IMR-90 (cell line): ENCODE measurements around the gene GTF3C1. TPM values are rescaled to one million over a fixed set of nuclear protein-coding genes. Genes with fewer than 3 reads are reported as not detected.

Experiments used
- ATAC-seq: fragments of 200-7000 bp; cut with Tn5 transposase; 2 replicates; pipeline ENCODE4 v1.9.1; 2020; ENCODE audit warnings: low read depth, mild to moderate bottlenecking, moderate library complexity
- BruUV-seq: library from RNA; stranded (reverse); fragments of 400-500 nt; replicated peaks from 2 replicates; lab custom pipeline; 2021; lab: Mats Ljungman, UMichigan
- CTCF ChIA-PET: fragments of 300-600 bp; formaldehyde crosslinking; extraction: SDS; loops from one replicate; lab custom pipeline; 2021; ENCODE audit warnings: antibody characterized with exemption; lab: Yijun Ruan, JAX
- POLR2A ChIA-PET: fragments of 300-600 bp; sonication (Branson Sonifier 250); formaldehyde crosslinking; loops from one replicate; lab custom pipeline; 2022; ENCODE audit warnings: antibody characterized with exemption; ENCODE audit not compliant: unreplicated experiment; lab: Charles Lee
- DNase-seq: peaks from one replicate; pipeline ENCODE4 v3.0.0; 2013
- H2AFZ ChIP-seq: replicated peaks from 2 replicates; pipeline ENCODE3; 2013; ENCODE audit warnings: low read length, mild to moderate bottlenecking; ENCODE audit not compliant: poor library complexity
- H2AK5ac ChIP-seq: 2 replicates; pipeline ENCODE4 v1.6.1; 2013; ENCODE audit warnings: low read depth, low read length, inconsistent platforms
- H2AK9ac ChIP-seq: replicated peaks from 2 replicates; pipeline ENCODE3; 2013; ENCODE audit warnings: mild to moderate bottlenecking, low read depth, low read length, moderate library complexity; ENCODE audit not compliant: poor library complexity
- H2BK120ac ChIP-seq: 2 replicates; pipeline ENCODE4 v1.6.1; 2013; ENCODE audit warnings: low read depth, low read length, inconsistent platforms
- H2BK15ac ChIP-seq: 3 replicates; pipeline ENCODE4 v1.6.1; 2013; ENCODE audit warnings: low read depth, low read length, inconsistent platforms
- H2BK20ac ChIP-seq: 2 replicates; pipeline ENCODE4 v1.6.1; 2013; ENCODE audit warnings: low read depth, mild to moderate bottlenecking, inconsistent platforms, low read length, moderate library complexity
- H2BK5ac ChIP-seq: 2 replicates; pipeline ENCODE4 v1.6.1; 2013; ENCODE audit warnings: mild to moderate bottlenecking, low read depth, low read length, inconsistent platforms; ENCODE audit not compliant: poor library complexity, severe bottlenecking
- H3K14ac ChIP-seq: replicated peaks from 2 replicates; pipeline ENCODE4 v1.6.1; 2013; ENCODE audit warnings: low read depth, low read length, inconsistent platforms
- H3K18ac ChIP-seq: 2 replicates; pipeline ENCODE4 v1.6.1; 2013; ENCODE audit warnings: low read depth, low read length, control low read depth
- H3K23ac ChIP-seq: 2 replicates; pipeline ENCODE4 v1.6.1; 2013; ENCODE audit warnings: low read depth, low read length, inconsistent platforms
- H3K27ac ChIP-seq: 2 replicates; pipeline ENCODE4 v1.5.1; 2013; ENCODE audit warnings: mild to moderate bottlenecking, control low read depth, low read length; ENCODE audit not compliant: insufficient read depth
- H3K27me3 ChIP-seq: 2 replicates; pipeline ENCODE4 v1.6.1; 2013; ENCODE audit warnings: low read length; ENCODE audit not compliant: control insufficient read depth, insufficient read depth
- H3K36me3 ChIP-seq: 2 replicates; pipeline ENCODE4 v1.6.1; 2013; ENCODE audit warnings: low read length, mixed read lengths; ENCODE audit not compliant: control insufficient read depth, insufficient read depth
- H3K4ac ChIP-seq: 2 replicates; pipeline ENCODE4 v1.6.1; 2013; ENCODE audit warnings: low read depth, low read length, inconsistent platforms
- H3K4me1 ChIP-seq: 2 replicates; pipeline ENCODE4 v1.6.1; 2013; ENCODE audit warnings: low read length, mixed read lengths; ENCODE audit not compliant: control insufficient read depth, insufficient read depth
- H3K4me2 ChIP-seq: 2 replicates; pipeline ENCODE4 v1.6.1; 2013; ENCODE audit warnings: low read depth, mild to moderate bottlenecking, control low read depth, low read length, moderate library complexity
- H3K4me3 ChIP-seq: 2 replicates; pipeline ENCODE4 v1.5.1; 2013; ENCODE audit warnings: low read depth, mild to moderate bottlenecking, control low read depth, low read length, moderate library complexity; ENCODE audit not compliant: insufficient read depth
- H3K56ac ChIP-seq: 2 replicates; pipeline ENCODE4 v1.6.1; 2013; ENCODE audit warnings: low read length, inconsistent platforms; ENCODE audit not compliant: insufficient read depth; ENCODE audit errors: extremely low read depth
- H3K79me1 ChIP-seq, 2 experiments: 2 replicates each; pipeline ENCODE4 v1.6.1; 2013; ENCODE audit warnings: low read length in 2 of 2, inconsistent platforms in 1 of 2, low read depth in 1 of 2
- H3K9ac ChIP-seq: 2 replicates; pipeline ENCODE4 v1.6.1; 2013; ENCODE audit warnings: low read depth, low read length, control low read depth
- H3K9me1 ChIP-seq: 2 replicates; pipeline ENCODE4 v1.6.1; 2013; ENCODE audit warnings: low read length, inconsistent platforms; ENCODE audit not compliant: insufficient read depth
- H3K9me3 ChIP-seq: 2 replicates; pipeline ENCODE4 v1.6.1; 2013; ENCODE audit warnings: low read length; ENCODE audit not compliant: control insufficient read depth, insufficient read depth
- H4K20me1 ChIP-seq: 2 replicates; pipeline ENCODE4 v1.6.1; 2013; ENCODE audit warnings: low read length, inconsistent platforms; ENCODE audit not compliant: insufficient read depth
- H4K5ac ChIP-seq: 2 replicates; pipeline ENCODE4 v1.6.1; 2013; ENCODE audit warnings: mild to moderate bottlenecking, low read depth, low read length, control low read depth
- H4K8ac ChIP-seq, 2 experiments: 2 replicates each; pipeline ENCODE4 v1.6.1; 2013; ENCODE audit warnings: low read depth in 2 of 2, low read length in 2 of 2, control low read depth in 1 of 2, inconsistent platforms in 1 of 2
- H4K91ac ChIP-seq: 2 replicates; pipeline ENCODE4 v1.6.1; 2013; ENCODE audit warnings: low read depth, low read length, inconsistent platforms; ENCODE audit not compliant: insufficient read depth
- BHLHE40 ChIP-seq: fragments of 150-350 bp; IDR thresholded peaks from 2 replicates; pipeline ENCODE4 v1.6.1; 2016; ENCODE audit warnings: mild to moderate bottlenecking, low read depth, low read length
- CEBPB ChIP-seq: IDR thresholded peaks from 2 replicates; pipeline ENCODE4 v1.6.1; 2012; ENCODE audit warnings: low read depth, low read length, improper control_type of control experiment
- CHD1 ChIP-seq: IDR thresholded peaks from 2 replicates; pipeline ENCODE4 v1.6.1; 2012; ENCODE audit warnings: low read depth, low read length, improper control_type of control experiment
- CTCF ChIP-seq: conservative IDR thresholded peaks from 2 replicates; pipeline ENCODE4 v1.5.1; 2012; ENCODE audit warnings: mild to moderate bottlenecking, low read depth, low read length, improper control_type of control experiment
- ELK1 ChIP-seq: fragments of 150-350 bp; IDR thresholded peaks from 2 replicates; pipeline ENCODE4 v1.6.1; 2016; ENCODE audit warnings: low read depth, mild to moderate bottlenecking, low read length, moderate library complexity, borderline replicate concordance
- FOS ChIP-seq: fragments of 150-350 bp; IDR thresholded peaks from 2 replicates; pipeline ENCODE4 v1.6.1; 2016; ENCODE audit warnings: low read depth, low read length
- MAFK ChIP-seq: IDR thresholded peaks from 2 replicates; pipeline ENCODE4 v1.6.1; 2012; ENCODE audit warnings: low read depth, low read length, improper control_type of control experiment
- MAZ ChIP-seq: IDR thresholded peaks from 2 replicates; pipeline ENCODE4 v1.6.1; 2012; ENCODE audit warnings: low read depth, mild to moderate bottlenecking, low read length, improper control_type of control experiment, moderate library complexity, borderline replicate concordance
- MXI1 ChIP-seq: IDR thresholded peaks from 2 replicates; pipeline ENCODE4 v1.6.1; 2012; ENCODE audit warnings: low read depth, mild to moderate bottlenecking, low read length, moderate library complexity, borderline replicate concordance
- NFE2L2 ChIP-seq: fragments of 150-350 bp; IDR thresholded peaks from 2 replicates; pipeline ENCODE4 v1.6.1; 2016; ENCODE audit warnings: low read depth, mild to moderate bottlenecking, low read length
- POLR2A ChIP-seq: IDR thresholded peaks from 2 replicates; pipeline ENCODE4 v1.6.1; 2012; ENCODE audit warnings: mild to moderate bottlenecking, low read depth, low read length
- RAD21 ChIP-seq: IDR thresholded peaks from 2 replicates; pipeline ENCODE4 v1.6.1; 2012; ENCODE audit warnings: low read length, improper control_type of control experiment
- RCOR1 ChIP-seq: IDR thresholded peaks from 2 replicates; pipeline ENCODE4 v1.6.1; 2012; ENCODE audit warnings: mild to moderate bottlenecking, low read length, improper control_type of control experiment; ENCODE audit not compliant: insufficient replicate concordance
- RFX5 ChIP-seq: IDR thresholded peaks from 2 replicates; pipeline ENCODE4 v1.8.0; 2012; ENCODE audit warnings: low read depth, mild to moderate bottlenecking, low read length, moderate library complexity
- SMC3 ChIP-seq: fragments of 150-350 bp; IDR thresholded peaks from 2 replicates; pipeline ENCODE4 v1.6.1; 2016; ENCODE audit warnings: low read depth, mild to moderate bottlenecking, antibody characterized with exemption, low read length, moderate library complexity
- USF2 ChIP-seq: fragments of 150-350 bp; IDR thresholded peaks from 2 replicates; pipeline ENCODE4 v1.6.1; 2017; ENCODE audit warnings: mild to moderate bottlenecking, antibody characterized with exemption, low read length, low read depth
- WGBS, 2 experiments: methylation state at CpG; one replicate each; pipeline versions ENCODE4 v1.1.5 to v1.1.7; 2013; ENCODE audit warnings: missing lambda C conversion rate in 2 of 2; ENCODE audit not compliant: insufficient read length in 1 of 2; ENCODE audit errors: extremely low coverage in 2 of 2; 5-methylcytosine and 5-hydroxymethylcytosine counted together
- dilution Hi-C: fragments of 300-500 bp; cut with HindIII; formaldehyde crosslinking; loops from one replicate; pipeline ENCODE4 v1.14.3; 2018; ENCODE audit warnings: low sequenced_read_pairs; ENCODE audit not compliant: unreplicated experiment
- in situ Hi-C: fragments of 300-500 bp; cut with MboI; formaldehyde crosslinking; loops from 3 replicates; pipeline ENCODE4 v1.14.3; 2019; ENCODE audit warnings: low sequenced_read_pairs, inconsistent platforms, mixed read lengths
- intact Hi-C: fragments of 100-400 bp; cut with micrococcal nuclease; formaldehyde crosslinking; loops from 2 replicates; pipeline ENCODE4 v1.10.0; 2022
- polyA plus RNA-seq, 3 experiments: library from polyadenylated mRNA; depleted of rRNA; stranded (reverse); fragments of >200 nt; gene quantifications; 2 replicates each; pipeline ENCODE4 v1.2.3, GENCODE V29; 2012; ENCODE audit warnings: low replicate concordance in 1 of 3
- total RNA-seq: library from RNA; depleted of rRNA; stranded (reverse); fragments of >200 nt; gene quantifications from 2 replicates; pipeline ENCODE4 v1.2.3, GENCODE V29; 2012

The GTF3C1 gene
- total and polyA plus RNA-seq, 2 of the 4 experiments (the other 2 are of a cell fraction), result 50.8 to 68.1 TPM

- no peaks in the 10 kb centered on the region for H3K27me3 ChIP-seq
- H4K8ac ChIP-seq, result no peak overlapping the region
- H3K18ac ChIP-seq, result no peak overlapping the region
- intact Hi-C loops, result no loop called here
- H3K4me3 ChIP-seq, result no peak overlapping the region
- H3K23ac ChIP-seq, result 0 out of 2 replicates have a peak overlapping the region, but pooled peaks have one; percentile 25
- H3K14ac ChIP-seq, result no peak overlapping the region
- ChIA-PET POLR2A (no interaction called here), CTCF (no interaction called here)
- in situ Hi-C loops, result no loop called here
- H3K27ac ChIP-seq, result no peak overlapping the region
- H2AFZ ChIP-seq, result no peak overlapping the region
- H3K36me3 ChIP-seq, result peaks cover 64% of the 10 kb centered on the region
- no peak overlapping the region for H4K91ac ChIP-seq
- no peak for ATAC-seq
- H4K5ac ChIP-seq, result no peak overlapping the region
- BruUV-seq, result no TSS peak
- no CpG with 5 or more reads among the region's 6 CpGs for WGBS, 2 experiments
- H3K4me1 ChIP-seq, result peaks cover 7% of the 10 kb centered on the region
- peaks cover 20% of the 10 kb centered on the region for H4K20me1 ChIP-seq
- peaks cover 19% of the 10 kb centered on the region for H3K9me1 ChIP-seq
- no peak overlapping the region for H2BK15ac ChIP-seq
- no peak for DNase-seq
- H3K79me1 ChIP-seq, result peaks cover 13 to 17% of the 10 kb centered on the region in 2 experiments; a peak in 2 of 4 replicates
- no peaks in the 10 kb centered on the region for H3K9me3 ChIP-seq
- TF ChIP-seq CHD1, result no peak
- no peak for TF ChIP-seq FOS
- TF ChIP-seq MAFK, result no peak
- TF ChIP-seq RAD21, result no peak
- no peak for TF ChIP-seq BHLHE40
- TF ChIP-seq MAZ, result no peak
- no peak for TF ChIP-seq USF2
- no peak for TF ChIP-seq MXI1
- TF ChIP-seq ELK1, result no peak
- no peak for TF ChIP-seq CTCF
- TF ChIP-seq RCOR1, result no peak
- no peak for TF ChIP-seq CEBPB
- no peak for TF ChIP-seq POLR2A
- no peak for TF ChIP-seq RFX5
- TF ChIP-seq NFE2L2, result no peak
- TF ChIP-seq SMC3, result no peak
- dilution Hi-C loops, result no loop called here
- H3K56ac ChIP-seq, result no peak overlapping the region
- H2BK5ac ChIP-seq, result no peak overlapping the region
- no peak overlapping the region for H2BK20ac ChIP-seq
- no peak overlapping the region for H3K4me2 ChIP-seq
- no peak overlapping the region for H3K9ac ChIP-seq
- no peak overlapping the region for H2AK5ac ChIP-seq
- no peak overlapping the region for H3K4ac ChIP-seq
- no peak overlapping the region for H2BK120ac ChIP-seq
- H2AK9ac ChIP-seq, result no peak overlapping the region
These were observed 23.5 kb downstream of the GTF3C1 start for GRCh38 chr16:27526180-27526579.
